Erythroblast (primary cell): ENCODE data around the gene CLDN20.

Source experiments
- GATA1 ChIP-seq: IDR thresholded peaks from 2 replicates; pipeline ENCODE4 v1.6.1; 2011; ENCODE audit warnings: low read depth, mild to moderate bottlenecking, control low read depth, low read length, moderate library complexity
- POLR2A ChIP-seq: IDR thresholded peaks from 2 replicates; pipeline ENCODE4 v1.6.1; 2011; ENCODE audit warnings: mild to moderate bottlenecking, low read length

DNA sequence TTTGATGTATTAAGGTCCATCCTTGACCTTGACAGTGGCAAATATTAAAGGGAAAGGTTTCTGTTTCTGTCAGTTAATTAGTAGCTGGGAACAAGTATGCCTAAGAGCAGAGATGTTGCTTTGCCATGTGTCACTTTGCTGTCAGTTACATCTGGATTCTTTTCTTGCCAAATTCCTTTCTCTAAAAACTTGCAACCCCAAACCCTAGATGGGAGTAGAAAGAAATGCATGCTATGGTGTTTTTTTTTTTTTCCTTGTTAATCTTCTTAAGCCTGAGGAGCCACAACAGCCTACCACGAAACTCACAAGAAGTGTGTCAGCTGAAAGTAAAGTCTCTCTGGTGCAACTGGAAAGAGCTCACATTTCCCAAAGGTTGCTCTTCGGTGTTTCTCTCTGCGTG is 18.0 kb upstream of the CLDN20 start:
- TF ChIP-seq POLR2A (no peak), GATA1 (no peak)
